ENCODE data around the gene DIMT1.

Gene DIMT1

DNA sequence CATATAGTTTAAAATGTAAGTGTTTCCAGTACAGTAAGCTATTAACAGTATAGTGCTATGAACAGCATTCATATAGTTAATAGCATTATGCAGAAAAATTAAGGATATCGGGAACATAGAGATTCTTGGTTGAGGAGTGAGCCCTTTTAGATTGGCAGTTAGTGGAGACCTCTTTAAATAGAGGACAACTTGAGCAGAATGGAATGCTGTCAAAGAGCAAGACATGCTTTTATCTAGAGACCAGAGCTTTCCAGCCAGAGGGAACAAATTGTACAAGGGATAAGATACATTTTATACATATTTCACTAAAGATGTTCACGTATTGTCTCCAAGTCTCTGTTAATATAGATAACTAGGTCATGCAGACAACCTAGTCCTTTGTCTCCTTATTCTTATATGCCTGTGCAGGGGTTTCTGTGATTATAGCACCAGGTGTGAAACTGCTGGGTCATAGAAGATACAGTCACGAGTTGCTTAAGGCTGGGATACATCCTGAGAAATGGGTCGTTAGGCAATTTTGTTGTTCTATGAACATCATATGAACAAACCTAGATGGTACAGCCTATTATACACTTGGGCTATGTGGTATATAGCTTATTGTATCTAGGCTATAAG lies 14.9 kb upstream of the DIMT1 start:
- H3K9ac ChIP-seq = no peak overlapping the region

DNA sequence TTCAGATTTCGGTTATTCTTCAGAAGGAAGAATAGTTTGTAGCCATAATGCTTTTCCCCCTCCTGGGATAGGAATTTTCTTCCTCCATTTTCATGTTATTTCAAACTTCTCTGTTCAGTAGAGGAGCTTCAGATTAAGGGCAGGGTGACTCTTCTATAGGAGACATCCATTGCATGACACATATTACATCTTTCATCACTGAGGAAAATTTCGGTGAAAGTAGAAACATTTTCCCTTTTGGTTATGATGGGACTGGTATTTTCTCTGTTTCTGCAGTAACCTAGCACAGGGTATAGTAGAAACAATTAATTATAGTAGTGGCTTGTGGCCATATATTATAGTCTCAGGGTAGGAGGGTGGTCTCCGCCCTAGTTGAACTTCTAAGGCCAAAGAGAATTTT lies 10.0 kb upstream of the DIMT1 start:
- peak overlapping the region; percentile 90; the same call in 1 of the 2 replicates for H3K9ac ChIP-seq
- H2AFZ ChIP-seq (ENCODE audit: low read depth) = no peak overlapping the region
- no peak overlapping the region for H3K4me3 ChIP-seq (IDR thresholded peaks at IDR 0.05; ENCODE audit: insufficient read depth, low read depth, low read length)
- H3K27ac ChIP-seq = 0 out of 2 replicates have a peak overlapping the region, but pooled peaks have one; percentile 71
- no peaks in the 10 kb centered on the region for H3K36me3 ChIP-seq (ENCODE audit: insufficient read depth)
- H3K4me2 ChIP-seq = peak overlapping the region; percentile 89
- peaks cover 61% of the 10 kb centered on the region for H3K79me2 ChIP-seq (ENCODE audit: insufficient read depth, low read depth)
- H3K4me1 ChIP-seq (ENCODE audit: low read depth, poor library complexity, severe bottlenecking) = peaks cover 21% of the 10 kb centered on the region
- TF ChIP-seq, protein P1, sequence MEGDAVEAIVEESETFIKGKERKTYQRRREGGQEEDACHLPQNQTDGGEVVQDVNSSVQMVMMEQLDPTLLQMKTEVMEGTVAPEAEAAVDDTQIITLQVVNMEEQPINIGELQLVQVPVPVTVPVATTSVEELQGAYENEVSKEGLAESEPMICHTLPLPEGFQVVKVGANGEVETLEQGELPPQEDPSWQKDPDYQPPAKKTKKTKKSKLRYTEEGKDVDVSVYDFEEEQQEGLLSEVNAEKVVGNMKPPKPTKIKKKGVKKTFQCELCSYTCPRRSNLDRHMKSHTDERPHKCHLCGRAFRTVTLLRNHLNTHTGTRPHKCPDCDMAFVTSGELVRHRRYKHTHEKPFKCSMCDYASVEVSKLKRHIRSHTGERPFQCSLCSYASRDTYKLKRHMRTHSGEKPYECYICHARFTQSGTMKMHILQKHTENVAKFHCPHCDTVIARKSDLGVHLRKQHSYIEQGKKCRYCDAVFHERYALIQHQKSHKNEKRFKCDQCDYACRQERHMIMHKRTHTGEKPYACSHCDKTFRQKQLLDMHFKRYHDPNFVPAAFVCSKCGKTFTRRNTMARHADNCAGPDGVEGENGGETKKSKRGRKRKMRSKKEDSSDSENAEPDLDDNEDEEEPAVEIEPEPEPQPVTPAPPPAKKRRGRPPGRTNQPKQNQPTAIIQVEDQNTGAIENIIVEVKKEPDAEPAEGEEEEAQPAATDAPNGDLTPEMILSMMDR (conservative IDR thresholded peaks at IDR 0.05; ENCODE audit: low read depth, low read length) = no peak
- no peaks in the 10 kb centered on the region for H3K27me3 ChIP-seq (ENCODE audit: insufficient read depth, low read depth)
- no peaks in the 10 kb centered on the region; the same call in 1 of the 2 replicates for H4K20me1 ChIP-seq (ENCODE audit: insufficient read depth)

More for the DNA sequence above, 14.9 kb upstream of the DIMT1 start:
- peaks cover 99% of the 10 kb centered on the region for H3K79me2 ChIP-seq (ENCODE audit: insufficient read depth, low read depth)
- no peaks in the 10 kb centered on the region for H3K27me3 ChIP-seq (ENCODE audit: insufficient read depth, low read depth)
- no peak overlapping the region for H3K4me3 ChIP-seq (IDR thresholded peaks at IDR 0.05; ENCODE audit: insufficient read depth, low read depth, low read length)
- peaks cover 15% of the 10 kb centered on the region for H3K4me1 ChIP-seq (ENCODE audit: low read depth, poor library complexity, severe bottlenecking)
- H3K27ac ChIP-seq = no peak overlapping the region
- no peak overlapping the region for H2AFZ ChIP-seq (ENCODE audit: low read depth)
- H4K20me1 ChIP-seq (ENCODE audit: insufficient read depth) = no peaks in the 10 kb centered on the region; the same call in 1 of the 2 replicates
- no peak overlapping the region for H3K4me2 ChIP-seq
- H3K36me3 ChIP-seq (ENCODE audit: insufficient read depth) = no peaks in the 10 kb centered on the region
- TF ChIP-seq, protein P1 (conservative IDR thresholded peaks at IDR 0.05; ENCODE audit: low read depth, low read length) = no peak

DNA sequence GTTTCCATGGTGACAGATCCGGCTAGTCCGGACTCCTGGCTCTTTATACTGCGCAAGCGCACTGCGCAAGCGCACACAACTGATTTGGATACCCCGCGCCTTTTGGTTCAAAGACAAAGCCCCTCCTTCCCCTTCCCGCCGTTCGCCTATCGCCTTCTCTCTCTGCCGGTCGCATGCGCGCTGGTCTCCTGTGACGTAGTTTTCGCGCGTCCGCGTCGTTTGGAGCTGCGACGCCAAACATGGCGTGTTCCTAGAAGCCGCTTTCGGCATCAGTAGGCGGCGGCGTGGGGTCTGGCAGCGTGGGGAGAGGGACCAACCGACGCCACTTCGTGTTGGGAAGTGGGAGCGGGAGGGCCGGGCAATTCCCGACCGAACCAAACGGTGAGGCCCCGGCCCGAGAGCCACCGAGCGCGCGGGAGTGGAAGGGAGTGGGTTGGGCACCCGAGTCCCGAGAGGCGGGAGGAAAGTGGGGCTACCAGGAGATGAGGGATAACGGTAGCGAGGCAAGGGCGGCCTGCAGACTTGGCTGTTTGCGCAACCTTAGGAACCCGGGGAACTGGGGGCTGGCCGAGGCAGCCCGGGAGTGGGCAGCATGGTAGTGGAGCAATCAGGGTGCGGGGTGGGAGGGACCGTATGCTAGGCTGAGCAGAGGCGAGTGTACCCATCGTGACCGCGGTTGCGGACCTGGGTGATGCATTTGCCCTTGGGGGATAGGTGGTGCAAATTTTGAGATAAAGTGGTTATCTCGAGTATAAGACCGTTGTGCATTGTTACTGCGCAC lies 9.0 kb upstream of the DIMT1 start, which contains the start of gene IPO11:
IPO11 (plus strand) TSS at position 215 of the 781 bp plus-strand sequence. CDS start 24,517 bp downstream, outside the sequence.
- Histone ChIP-seq H3K4me3 (IDR thresholded peaks at IDR 0.05; ENCODE audit: insufficient read depth, low read depth, low read length) (no peak within 1 kb of the TSS), H3K4me2 (peak within 1 kb of the TSS; percentile 89), H3K79me2 (ENCODE audit: insufficient read depth, low read depth) (peaks cover 52% of the 10 kb centered on the region), H4K20me1 (ENCODE audit: insufficient read depth) (no peaks in the 10 kb centered on the region; the same call in 1 of the 2 replicates), H3K36me3 (ENCODE audit: insufficient read depth) (no peaks in the 10 kb centered on the region), H2AFZ (ENCODE audit: low read depth) (peak within 1 kb of the TSS; percentile 89), H3K9ac (peak within 1 kb of the TSS; percentile 90), H3K27me3 (ENCODE audit: insufficient read depth, low read depth) (no peaks in the 10 kb centered on the region), H3K27ac (peak within 1 kb of the TSS; percentile 71), H3K4me1 (ENCODE audit: low read depth, poor library complexity, severe bottlenecking) (peaks cover 21% of the 10 kb centered on the region)
- TF ChIP-seq, protein P1 (conservative IDR thresholded peaks at IDR 0.05; ENCODE audit: low read depth, low read length) = no peak

DNA sequence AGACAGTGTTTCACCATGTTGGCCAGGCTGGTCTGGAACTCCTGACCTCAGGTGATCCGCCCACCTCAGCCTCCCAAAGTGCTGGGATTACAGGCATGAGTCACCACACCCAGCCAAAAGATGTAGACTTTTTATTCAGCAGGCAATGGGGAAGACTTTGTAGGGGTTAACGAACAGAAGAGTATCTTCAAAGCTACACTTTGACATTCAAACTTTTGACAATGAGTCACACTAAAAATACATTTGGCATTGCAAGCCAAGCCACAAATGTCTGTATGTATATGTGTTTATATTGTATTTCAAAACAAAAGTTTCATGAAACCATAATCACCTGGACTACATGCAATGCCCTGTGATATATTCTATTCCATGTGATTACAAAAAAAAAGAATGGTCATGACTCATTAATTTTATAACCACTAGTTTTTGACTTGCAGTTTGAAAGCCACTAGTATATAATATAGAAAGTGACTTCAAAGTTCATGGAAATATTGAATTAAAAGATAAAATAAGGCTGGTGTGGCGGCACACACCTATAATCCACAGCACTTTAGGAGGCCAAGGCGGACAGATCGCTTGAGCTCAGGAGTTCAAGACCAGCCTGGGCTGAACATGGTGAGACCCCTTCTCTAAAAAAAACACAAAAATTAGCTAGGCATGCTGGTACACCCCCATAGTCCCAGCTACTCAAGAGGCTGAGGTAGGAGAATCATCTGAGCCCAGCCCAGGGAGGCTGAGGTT lies 8.3 kb downstream of the DIMT1 start:
- no peaks in the 10 kb centered on the region for H3K79me2 ChIP-seq (ENCODE audit: insufficient read depth, low read depth)
- H3K36me3 ChIP-seq (ENCODE audit: insufficient read depth) = peaks cover 13% of the 10 kb centered on the region; the same call in 1 of the 2 replicates
- H3K27me3 ChIP-seq (ENCODE audit: insufficient read depth, low read depth) = no peaks in the 10 kb centered on the region
- H2AFZ ChIP-seq (ENCODE audit: low read depth) = no peak overlapping the region
- H4K20me1 ChIP-seq (ENCODE audit: insufficient read depth) = no peaks in the 10 kb centered on the region
- H3K4me3 ChIP-seq (IDR thresholded peaks at IDR 0.05; ENCODE audit: insufficient read depth, low read depth, low read length) = no peak overlapping the region
- no peaks in the 10 kb centered on the region for H3K4me1 ChIP-seq (ENCODE audit: low read depth, poor library complexity, severe bottlenecking)
- H3K4me2 ChIP-seq = no peak overlapping the region
- TF ChIP-seq, protein P1 (conservative IDR thresholded peaks at IDR 0.05; ENCODE audit: low read depth, low read length) = no peak
- H3K27ac ChIP-seq = no peak overlapping the region
- H3K9ac ChIP-seq = no peak overlapping the region

Data from KMS-11 (cell line).